Fibroblast of villous mesenchyme (primary cell): ENCODE data around the gene PLXNB2. TPM values are rescaled to one million over a fixed set of nuclear protein-coding genes. Genes with fewer than 3 reads are reported as not detected.

Experiments
- DNase-seq: peaks from one replicate; pipeline ENCODE4 v3.0.0-alpha.2; 2010; ENCODE audit warnings: low read depth
- H3K4me3 ChIP-seq: 2 replicates; pipeline ENCODE4 v1.5.1; 2011; ENCODE audit warnings: low read depth, mild to moderate bottlenecking, low read length
- CTCF ChIP-seq: IDR thresholded peaks from 2 replicates; pipeline ENCODE4 v1.5.1; 2012; ENCODE audit warnings: low read depth, mild to moderate bottlenecking, low read length; ENCODE audit not compliant: insufficient read depth
- total RNA-seq: library from RNA; depleted of rRNA; stranded (reverse); fragments of >200 nt; gene quantifications from 2 replicates; pipeline ENCODE4 v1.2.3, GENCODE V29; 2012

PLXNB2 gene
- total RNA-seq, 1 donor: 168 TPM

GRCh38 chr22:50269970-50270665 is 37.3 kb downstream of the PLXNB2 start, which contains the start of gene MAPK11:
Gene MAPK11, minus strand, starts transcription at chr22:50270380. Its CDS starts 88 bp downstream, at chr22:50270292.
- H3K4me3 ChIP-seq: peak within 1 kb of the TSS; percentile 62
- no peak for DNase-seq
- TF ChIP-seq CTCF: no peak

GRCh38 chr22:50269573-50269969 is 37.9 kb downstream of the PLXNB2 start:
- peak overlapping the region; percentile 51 for H3K4me3 ChIP-seq
- no peak for DNase-seq
- TF ChIP-seq CTCF: no peak

- H3K4me3 ChIP-seq: no peak overlapping the region
- no peak for DNase-seq
- TF ChIP-seq CTCF: no peak
These were observed 38.8 kb downstream of the PLXNB2 start for GRCh38 chr22:50268655-50269113.

GRCh38 chr22:50267591-50268390 is 39.7 kb downstream of the PLXNB2 start:
- peak; percentile 21 for TF ChIP-seq CTCF
- DNase-seq: peak; percentile 68
- peak overlapping the region; percentile 41 for H3K4me3 ChIP-seq

GRCh38 chr22:50266994-50267393 is 40.5 kb downstream of the PLXNB2 start:
- H3K4me3 ChIP-seq: peak overlapping the region; percentile 40
- no peak for DNase-seq
- TF ChIP-seq CTCF: no peak

GRCh38 chr22:50264946-50265669 is 42.3 kb downstream of the PLXNB2 start:
- TF ChIP-seq CTCF: no peak
- no peak for DNase-seq
- H3K4me3 ChIP-seq: no peak overlapping the region
